Measurements from ENCODE around the gene RNF144A. TPM values are rescaled to one million over a fixed set of nuclear protein-coding genes. Genes with fewer than 3 reads are reported as not detected.

The RNF144A gene
- total RNA-seq, 1 experiment from 2014 or later: 3.0 TPM

DNA sequence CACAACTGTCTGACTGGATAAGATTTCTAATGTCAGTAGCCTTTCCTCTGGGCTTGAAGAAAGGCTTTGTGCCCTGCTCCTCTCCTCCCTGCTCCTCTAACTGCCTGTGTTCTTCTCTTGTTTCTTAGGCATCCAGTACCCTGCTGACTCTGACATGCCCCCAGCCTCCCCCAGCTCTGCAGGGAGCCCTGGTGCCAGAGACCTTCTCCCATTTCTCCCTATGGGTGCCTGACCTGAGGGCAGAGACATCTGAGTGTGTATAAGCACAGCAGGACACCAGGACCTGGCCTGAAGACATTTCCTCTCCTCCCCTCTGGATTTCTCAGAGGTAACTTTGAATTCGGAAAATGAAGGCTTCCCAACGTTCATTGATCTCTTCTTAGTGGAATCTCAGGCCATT, 23.6 kb downstream of the RNF144A start:
- Histone ChIP-seq H3K36me3 (ENCODE audit: control insufficient read depth, insufficient read depth, low read length) (no peaks in the 10 kb centered on the region), H3K4me3 (ENCODE audit: low read depth, low read length) (no peak overlapping the region), H3K27me3 (replicated peaks; ENCODE audit: control insufficient read depth, insufficient read depth, low read length) (no peaks in the 10 kb centered on the region), H3K9me3 (no peaks in the 10 kb centered on the region), H3K4me1 (no peaks in the 10 kb centered on the region)
- ChIA-PET POLR2A (no interaction called here), CTCF (no interaction called here)
- TF ChIP-seq, protein P1, sequence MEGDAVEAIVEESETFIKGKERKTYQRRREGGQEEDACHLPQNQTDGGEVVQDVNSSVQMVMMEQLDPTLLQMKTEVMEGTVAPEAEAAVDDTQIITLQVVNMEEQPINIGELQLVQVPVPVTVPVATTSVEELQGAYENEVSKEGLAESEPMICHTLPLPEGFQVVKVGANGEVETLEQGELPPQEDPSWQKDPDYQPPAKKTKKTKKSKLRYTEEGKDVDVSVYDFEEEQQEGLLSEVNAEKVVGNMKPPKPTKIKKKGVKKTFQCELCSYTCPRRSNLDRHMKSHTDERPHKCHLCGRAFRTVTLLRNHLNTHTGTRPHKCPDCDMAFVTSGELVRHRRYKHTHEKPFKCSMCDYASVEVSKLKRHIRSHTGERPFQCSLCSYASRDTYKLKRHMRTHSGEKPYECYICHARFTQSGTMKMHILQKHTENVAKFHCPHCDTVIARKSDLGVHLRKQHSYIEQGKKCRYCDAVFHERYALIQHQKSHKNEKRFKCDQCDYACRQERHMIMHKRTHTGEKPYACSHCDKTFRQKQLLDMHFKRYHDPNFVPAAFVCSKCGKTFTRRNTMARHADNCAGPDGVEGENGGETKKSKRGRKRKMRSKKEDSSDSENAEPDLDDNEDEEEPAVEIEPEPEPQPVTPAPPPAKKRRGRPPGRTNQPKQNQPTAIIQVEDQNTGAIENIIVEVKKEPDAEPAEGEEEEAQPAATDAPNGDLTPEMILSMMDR (IDR thresholded peaks at IDR 0.05; ENCODE audit: insufficient read depth in 1 of 2, low read depth in 1 of 2, low read length in 1 of 2, severe bottlenecking in 1 of 2, unreplicated experiment in 1 of 2): no peak
- Mint-ChIP-seq H3K4me3 (ENCODE audit: unreplicated experiment) (no peak overlapping the region), H3K36me3 (ENCODE audit: insufficient read depth, unreplicated experiment) (no peaks in the 10 kb centered on the region), H3K27me3 (ENCODE audit: insufficient read depth, unreplicated experiment) (no peaks in the 10 kb centered on the region), H3K27ac (ENCODE audit: unreplicated experiment) (no peak overlapping the region), H3K4me1 (ENCODE audit: low read depth, unreplicated experiment) (no peaks in the 10 kb centered on the region), H3K9me3 (ENCODE audit: unreplicated experiment) (no peaks in the 10 kb centered on the region)
- DNase-seq: no peak
- intact Hi-C loops (cut with micrococcal nuclease; ENCODE audit: unreplicated experiment): no loop called here
- no TSS peak for BruUV-seq (replicated peaks)

GRCh38 chr2:6941299-6942046, 24.3 kb downstream of the RNF144A start:
- Histone ChIP-seq H3K4me1 (no peaks in the 10 kb centered on the region), H3K36me3 (ENCODE audit: control insufficient read depth, insufficient read depth, low read length) (no peaks in the 10 kb centered on the region), H3K27me3 (replicated peaks; ENCODE audit: control insufficient read depth, insufficient read depth, low read length) (no peaks in the 10 kb centered on the region), H3K4me3 (ENCODE audit: low read depth, low read length) (no peak overlapping the region), H3K9me3 (no peaks in the 10 kb centered on the region)
- CTCF ChIA-PET: no interaction called here
- Mint-ChIP-seq H3K9me3 (ENCODE audit: unreplicated experiment) (no peaks in the 10 kb centered on the region), H3K4me3 (ENCODE audit: unreplicated experiment) (no peak overlapping the region), H3K36me3 (ENCODE audit: insufficient read depth, unreplicated experiment) (no peaks in the 10 kb centered on the region), H3K27ac (ENCODE audit: unreplicated experiment) (no peak overlapping the region), H3K4me1 (ENCODE audit: low read depth, unreplicated experiment) (no peaks in the 10 kb centered on the region), H3K27me3 (ENCODE audit: insufficient read depth, unreplicated experiment) (no peaks in the 10 kb centered on the region)
- no TSS peak for BruUV-seq (replicated peaks)
- intact Hi-C loops (cut with micrococcal nuclease; ENCODE audit: unreplicated experiment): no loop called here
- DNase-seq: no peak
- POLR2A ChIA-PET: no interaction called here
- TF ChIP-seq, protein P1 (IDR thresholded peaks at IDR 0.05; ENCODE audit: insufficient read depth in 1 of 2, low read depth in 1 of 2, low read length in 1 of 2, severe bottlenecking in 1 of 2, unreplicated experiment in 1 of 2): no peak

GRCh38 chr2:6942848-6943247, 25.6 kb downstream of the RNF144A start:
- ChIA-PET CTCF (no interaction called here), POLR2A (no interaction called here)
- no peak for DNase-seq
- Mint-ChIP-seq H3K4me1 (ENCODE audit: low read depth, unreplicated experiment) (no peaks in the 10 kb centered on the region), H3K36me3 (ENCODE audit: insufficient read depth, unreplicated experiment) (no peaks in the 10 kb centered on the region), H3K27ac (ENCODE audit: unreplicated experiment) (no peak overlapping the region), H3K9me3 (ENCODE audit: unreplicated experiment) (no peaks in the 10 kb centered on the region), H3K27me3 (ENCODE audit: insufficient read depth, unreplicated experiment) (no peaks in the 10 kb centered on the region), H3K4me3 (ENCODE audit: unreplicated experiment) (no peak overlapping the region)
- Histone ChIP-seq H3K27me3 (replicated peaks; ENCODE audit: control insufficient read depth, insufficient read depth, low read length) (no peaks in the 10 kb centered on the region), H3K9me3 (no peaks in the 10 kb centered on the region), H3K4me3 (ENCODE audit: low read depth, low read length) (no peak overlapping the region), H3K36me3 (ENCODE audit: control insufficient read depth, insufficient read depth, low read length) (no peaks in the 10 kb centered on the region), H3K4me1 (no peaks in the 10 kb centered on the region)
- intact Hi-C loops (cut with micrococcal nuclease; ENCODE audit: unreplicated experiment): no loop called here
- TF ChIP-seq, protein P1 (IDR thresholded peaks at IDR 0.05; ENCODE audit: insufficient read depth in 1 of 2, low read depth in 1 of 2, low read length in 1 of 2, severe bottlenecking in 1 of 2, unreplicated experiment in 1 of 2): no peak
- BruUV-seq (replicated peaks): no TSS peak
